Measurements from ENCODE around the gene CCDC157. TPM values are rescaled to one million over a fixed set of nuclear protein-coding genes. Genes with fewer than 3 reads are reported as not detected.
A peak's percentile ranks its signal among the peaks of the same experiment; 100 is the strongest.
"Not testable (repeated sequence)": the region's sequence is repeated elsewhere in the genome, so short reads cannot be mapped to it uniquely, and the experiment has no call there.

CCDC157 gene
- total RNA-seq, 1 donor from 2014 or later = 1.3 TPM

DNA sequence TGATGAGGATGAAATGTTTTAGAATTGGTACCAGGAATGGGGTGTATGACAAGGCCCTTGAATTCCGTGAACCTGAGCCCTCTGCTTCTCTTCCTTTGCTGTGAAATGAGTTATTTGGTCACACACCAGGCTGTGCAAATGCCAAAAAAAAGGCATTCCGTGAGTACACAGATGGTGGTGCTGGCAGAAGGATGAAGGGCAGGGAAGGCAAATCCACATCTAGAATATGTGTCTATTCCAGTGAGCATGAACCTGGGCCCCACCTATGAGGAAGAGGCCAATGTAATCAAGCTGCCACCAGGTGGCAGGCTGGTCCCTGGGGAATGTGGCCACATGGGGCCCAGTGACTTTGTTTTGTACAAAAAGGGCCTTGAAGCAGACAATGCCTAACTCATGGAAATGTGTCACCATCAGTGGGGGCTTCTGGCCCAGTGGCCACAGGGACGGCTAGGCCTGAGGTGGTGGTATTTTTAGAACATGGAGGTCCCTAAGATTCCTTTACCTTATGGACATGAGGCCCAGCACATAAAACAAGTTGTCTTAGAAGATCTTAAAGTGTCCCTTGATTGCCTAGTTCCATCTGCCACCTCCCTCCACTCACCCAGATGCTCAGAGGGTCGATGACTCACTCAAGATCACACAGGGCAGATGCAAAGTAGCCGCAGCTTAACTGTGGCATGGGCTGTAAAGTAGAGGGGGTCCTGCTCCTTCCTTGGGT is 34.3 kb downstream of the CCDC157 start:
- peak; percentile 84 to 87 for DNase-seq (ENCODE audit: low read depth in 2 of 2)

- no peak for DNase-seq (ENCODE audit: low read depth in 2 of 2)
Measured at GRCh38 chr22:30392661-30393321, 36.0 kb downstream of the CCDC157 start.

DNA sequence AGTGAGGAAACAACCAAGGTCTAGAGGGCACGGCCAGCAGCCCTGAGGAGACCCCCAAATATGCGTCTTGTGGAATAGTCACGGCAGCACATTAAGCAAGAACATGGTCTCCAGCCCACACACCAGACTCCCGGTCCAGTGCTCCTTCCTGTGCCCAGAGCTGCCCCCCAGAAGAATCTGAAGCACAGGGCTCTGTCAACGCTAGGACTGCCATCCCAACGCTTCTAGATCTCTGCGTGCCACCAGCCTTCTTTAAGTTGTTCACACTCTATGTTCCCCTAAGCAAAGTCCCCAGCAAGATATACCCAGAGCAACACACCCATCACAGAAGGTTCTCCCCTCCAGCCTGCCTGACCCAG is 36.5 kb downstream of the CCDC157 start:
- DNase-seq (ENCODE audit: low read depth in 2 of 2) = no peak

DNA sequence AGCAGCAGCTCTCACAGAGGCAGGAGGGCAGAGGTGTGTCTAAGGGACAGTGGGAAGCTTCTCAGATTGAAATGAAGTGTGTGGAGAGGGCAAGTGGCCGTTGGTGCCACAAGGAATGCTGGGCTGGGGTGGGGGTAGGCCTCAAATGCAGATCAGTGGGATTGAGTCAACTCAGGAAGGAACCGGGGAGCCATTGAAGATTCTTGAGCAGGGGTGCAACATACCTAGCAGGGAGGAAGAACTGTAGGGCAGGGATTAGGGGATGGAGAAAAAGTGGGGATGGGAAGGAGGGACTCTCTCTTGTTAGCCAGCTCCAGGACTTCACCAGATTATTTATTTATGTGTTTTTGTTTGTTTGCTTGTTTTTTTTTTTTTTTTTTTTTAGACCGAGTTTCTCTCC is 37.1 kb downstream of the CCDC157 start:
- no peak for DNase-seq (ENCODE audit: low read depth in 2 of 2)

- peak; percentile 14 to 61 for DNase-seq (ENCODE audit: low read depth in 2 of 2)
Measured at GRCh38 chr22:30396871-30397655, 40.3 kb downstream of the CCDC157 start, which contains the start of gene SEC14L2. Gene SEC14L2 (plus strand): TSS chr22:30397018. CDS start chr22:30397117, 99 bp downstream.

GRCh38 chr22:30397656-30398635 is 41.1 kb downstream of the CCDC157 start:
- no peak for DNase-seq (ENCODE audit: low read depth in 2 of 2)

DNA sequence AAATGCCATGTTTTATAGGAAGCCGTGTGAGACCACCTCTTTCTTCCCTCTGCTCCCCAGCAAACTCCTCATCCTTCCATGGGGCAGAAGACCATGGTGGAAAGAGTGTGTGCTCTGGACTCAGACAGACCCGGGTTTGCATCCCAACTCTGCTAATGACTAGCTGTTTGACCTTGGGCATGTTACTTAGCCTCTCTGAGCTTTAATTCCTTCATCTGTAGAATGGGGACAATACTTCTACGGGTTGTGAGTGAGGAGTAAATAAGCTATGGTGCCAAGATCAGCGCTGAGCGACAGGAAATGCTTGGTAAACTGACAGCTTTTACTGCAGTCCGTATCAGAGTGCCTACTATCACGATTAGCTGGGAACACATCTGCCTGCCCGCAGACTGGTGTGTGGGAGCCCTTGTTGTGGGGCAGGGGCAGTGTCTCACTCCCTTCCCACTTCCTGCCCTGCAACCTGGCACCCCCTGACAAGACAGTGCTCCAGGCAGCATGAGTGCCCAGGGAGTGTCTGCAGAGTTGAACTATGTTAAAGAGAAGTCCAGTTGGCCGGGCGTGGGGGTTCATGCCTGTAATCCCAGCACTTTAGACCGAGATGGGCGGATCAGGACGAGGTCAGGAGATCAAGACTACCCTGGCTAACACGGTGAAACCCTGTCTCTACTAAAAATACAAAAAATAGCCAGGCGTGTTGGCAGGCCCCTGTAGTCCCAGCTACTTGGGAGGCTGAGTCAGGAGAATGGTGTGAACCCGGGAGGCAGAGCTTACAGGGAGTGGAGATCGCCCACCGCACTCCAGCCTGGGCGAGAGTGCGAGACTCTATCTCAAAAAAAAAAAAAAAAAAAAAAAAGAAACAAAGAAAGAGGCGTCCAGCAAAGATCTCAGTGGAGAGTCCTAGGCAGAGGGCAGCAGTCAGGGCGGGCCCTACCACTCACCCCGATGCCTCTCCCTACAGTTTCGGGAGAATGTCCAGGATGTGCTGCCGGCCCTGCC is 42.2 kb downstream of the CCDC157 start:
- DNase-seq (ENCODE audit: low read depth in 2 of 2) = no peak

GRCh38 chr22:30399718-30400117 is 42.9 kb downstream of the CCDC157 start:
- no peak for DNase-seq (ENCODE audit: low read depth in 2 of 2)

DNA sequence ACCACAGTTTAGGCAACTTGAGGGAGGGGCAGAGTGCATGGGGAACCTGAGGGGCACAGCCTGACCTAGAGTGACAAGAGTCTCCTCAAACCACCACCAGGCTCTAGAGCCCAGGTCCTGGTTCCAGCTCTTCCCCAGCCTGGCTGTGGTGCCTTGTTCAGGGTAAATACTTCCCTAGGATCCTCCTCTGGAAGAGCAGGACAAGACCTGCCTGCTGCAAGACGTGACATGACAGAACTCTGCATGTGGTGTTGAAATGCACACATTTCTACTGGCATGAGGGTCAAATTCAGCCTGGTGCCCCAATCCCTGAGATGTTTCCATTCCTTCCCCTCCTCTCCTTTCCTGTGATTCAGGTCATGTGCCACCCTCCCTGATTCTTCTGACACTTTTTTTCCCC is 43.4 kb downstream of the CCDC157 start:
- DNase-seq (ENCODE audit: low read depth in 2 of 2) = no peak

DNA sequence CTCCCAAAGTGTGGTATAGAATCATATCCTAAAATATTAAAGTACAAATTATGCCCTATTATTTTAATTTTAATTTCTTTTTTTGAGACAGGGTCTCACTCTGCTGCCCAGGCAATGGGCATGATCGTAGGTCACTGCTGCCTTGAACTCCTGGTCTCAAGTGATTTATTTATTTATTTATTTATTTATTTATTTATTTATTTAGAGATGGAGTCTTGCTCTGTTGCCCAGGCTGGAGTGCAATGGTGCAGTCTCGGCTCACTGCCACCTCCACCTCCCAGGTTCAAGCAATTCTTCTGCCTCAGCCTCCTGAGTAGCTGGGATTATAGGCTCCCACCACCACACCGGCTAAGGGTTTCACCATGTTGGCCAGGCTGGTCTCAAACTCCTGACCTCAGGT is 44.2 kb downstream of the CCDC157 start:
- DNase-seq (ENCODE audit: low read depth in 2 of 2) = not testable (repeated sequence)

GRCh38 chr22:30402028-30402765 is 45.4 kb downstream of the CCDC157 start:
- DNase-seq (ENCODE audit: low read depth in 2 of 2) = no peak

- not testable (repeated sequence) for DNase-seq (ENCODE audit: low read depth in 2 of 2)
Measured at GRCh38 chr22:30402766-30403104, 45.9 kb downstream of the CCDC157 start.

DNA sequence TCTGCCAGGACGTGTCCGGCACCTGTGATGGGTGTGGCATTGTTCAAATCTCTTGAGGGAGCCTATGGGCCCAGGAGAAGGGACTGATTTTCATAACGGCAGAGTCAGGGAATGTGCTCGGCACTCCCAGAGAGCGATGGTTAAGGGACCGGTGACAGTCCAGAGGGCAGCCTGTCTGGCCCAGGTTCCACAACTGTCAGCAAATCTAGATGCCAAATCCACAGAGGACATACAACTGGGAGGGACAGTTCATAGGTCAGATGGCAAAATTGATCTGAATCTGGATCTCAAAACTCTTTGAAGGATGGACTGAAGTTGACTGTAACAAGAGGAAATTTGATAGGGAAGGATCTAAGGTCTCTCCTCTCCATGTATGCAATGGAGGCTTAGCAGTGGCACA is 47.5 kb downstream of the CCDC157 start:
- no peak for DNase-seq (ENCODE audit: low read depth in 2 of 2)

DNA sequence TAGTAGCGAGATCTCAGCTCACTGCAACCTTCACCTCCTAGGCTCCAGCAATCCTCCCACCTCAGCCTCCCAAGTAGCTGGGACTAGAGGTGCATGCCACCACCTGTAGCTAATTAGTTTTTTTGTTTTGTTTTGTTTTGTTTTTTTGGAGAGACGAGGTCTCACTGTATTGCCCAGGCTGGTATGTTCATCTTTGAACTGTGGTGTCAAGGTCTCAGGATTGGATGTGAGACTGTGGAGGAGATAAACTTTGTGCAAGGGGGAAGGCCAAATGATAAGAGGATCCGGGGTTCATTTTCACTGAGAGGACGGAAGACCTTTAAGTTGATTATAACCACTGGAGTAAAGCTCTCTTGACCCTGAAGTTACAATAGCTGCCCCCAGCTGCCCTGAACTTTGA is 48.9 kb downstream of the CCDC157 start:
- no peak for DNase-seq (ENCODE audit: low read depth in 2 of 2)

DNA sequence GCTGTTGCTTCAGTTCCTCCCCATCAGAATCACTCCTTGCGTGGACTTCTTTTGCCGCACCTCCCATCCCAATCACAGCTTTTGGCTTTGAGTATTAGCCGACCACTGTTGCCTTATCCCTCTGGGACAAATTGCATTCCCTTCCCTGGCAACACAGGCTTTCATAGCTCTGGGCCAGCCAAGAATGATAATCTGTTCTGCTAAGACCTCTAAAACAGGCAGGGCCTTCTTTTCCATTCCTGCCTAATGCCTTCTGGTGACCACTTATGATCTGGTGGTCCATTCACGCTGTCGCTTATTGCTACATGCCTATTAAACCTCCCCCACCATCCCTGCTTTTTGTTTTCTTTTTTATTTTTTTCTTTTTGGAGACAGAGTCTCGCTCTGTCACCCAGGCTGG is 49.6 kb downstream of the CCDC157 start:
- no peak for DNase-seq (ENCODE audit: low read depth in 2 of 2)

DNA sequence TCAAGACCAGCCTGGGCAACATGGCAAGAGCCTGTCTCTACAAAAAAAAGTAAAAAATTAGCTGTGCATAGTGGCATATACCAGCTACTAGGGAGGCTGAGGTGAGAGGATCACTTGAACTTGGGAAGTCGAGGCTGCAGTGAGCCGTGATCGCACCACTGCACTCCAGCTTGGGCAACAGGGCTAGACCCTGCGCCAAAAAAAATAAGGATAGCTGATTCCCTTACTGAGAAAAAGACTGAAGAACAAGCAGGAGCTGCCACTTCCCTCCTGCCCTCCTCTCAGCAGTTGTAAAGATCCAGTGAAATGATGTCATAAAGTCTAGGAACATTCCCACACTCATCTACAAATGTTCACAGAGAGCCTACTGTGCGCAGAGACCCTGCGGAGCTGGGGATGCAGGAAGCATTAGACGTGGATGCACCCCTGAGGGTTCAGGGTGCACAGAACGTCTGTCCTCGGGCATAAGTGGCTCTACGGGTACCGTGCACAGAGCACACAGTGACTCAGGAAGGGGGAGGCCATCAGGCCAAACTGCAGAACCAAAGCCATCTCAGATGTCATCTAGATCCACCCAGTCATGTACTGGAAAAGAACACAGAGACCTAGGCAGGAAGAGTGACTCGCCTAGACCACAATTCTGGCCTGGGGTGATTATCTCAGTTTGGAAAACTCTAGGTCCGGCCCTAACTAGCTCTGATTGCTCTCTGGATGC is 51.7 kb downstream of the CCDC157 start:
- peak; percentile 70 to 80 for DNase-seq (ENCODE audit: low read depth in 2 of 2)

- no peak for DNase-seq (ENCODE audit: low read depth in 2 of 2)
Measured at GRCh38 chr22:30411780-30412179, 55.0 kb downstream of the CCDC157 start.

- no peak for DNase-seq (ENCODE audit: low read depth in 2 of 2)
Measured at GRCh38 chr22:30413001-30413400, 56.2 kb downstream of the CCDC157 start.
